Calu3 (cell line): ENCODE data around the gene SNX32. TPM values are rescaled to one million over a fixed set of nuclear protein-coding genes. Genes with fewer than 3 reads are reported as not detected.

Experiments used
- BruUV-seq: library from RNA; stranded (reverse); fragments of 400-500 nt; replicated peaks from 2 replicates; lab custom pipeline; 2021; lab: Mats Ljungman, UMichigan
- CTCF ChIA-PET: fragments of 300-600 bp; sonication (Branson Sonifier 250); formaldehyde crosslinking; loops from one replicate; lab custom pipeline; 2022; ENCODE audit warnings: antibody characterized with exemption; lab: Charles Lee
- DNase-seq: peaks from one replicate; pipeline ENCODE4 v3.0.0; 2022
- H3K27ac Mint-ChIP-seq: one replicate; pipeline ENCODE4 v1.8.0; 2022; ENCODE audit warnings: mixed read lengths; ENCODE audit not compliant: unreplicated experiment
- H3K27me3 Mint-ChIP-seq: one replicate; pipeline ENCODE4 v1.8.0; 2022; ENCODE audit warnings: mixed read lengths; ENCODE audit not compliant: unreplicated experiment
- H3K36me3 Mint-ChIP-seq: one replicate; pipeline ENCODE4 v1.8.0; 2022; ENCODE audit warnings: mild to moderate bottlenecking, moderate library complexity, mixed read lengths; ENCODE audit not compliant: insufficient read depth, unreplicated experiment
- H3K4me1 Mint-ChIP-seq: one replicate; pipeline ENCODE4 v1.8.0; 2022; ENCODE audit warnings: mild to moderate bottlenecking, low read depth, mixed read lengths; ENCODE audit not compliant: unreplicated experiment
- H3K4me3 Mint-ChIP-seq: one replicate; pipeline ENCODE4 v1.8.0; 2022; ENCODE audit warnings: mild to moderate bottlenecking, low read depth, moderate library complexity, mixed read lengths; ENCODE audit not compliant: unreplicated experiment
- H3K9me3 Mint-ChIP-seq: one replicate; pipeline ENCODE4 v1.8.0; 2022; ENCODE audit warnings: low read depth, mixed read lengths; ENCODE audit not compliant: unreplicated experiment
- CTCF ChIP-seq: fragments of 200-600 bp; IDR thresholded peaks from one replicate; pipeline ENCODE4 v1.8.0; 2022; ENCODE audit warnings: antibody characterized with exemption; ENCODE audit not compliant: unreplicated experiment
- intact Hi-C: fragments of 100-400 bp; cut with micrococcal nuclease; formaldehyde crosslinking; loops from one replicate; pipeline ENCODE4 v1.10.0; 2022; ENCODE audit not compliant: unreplicated experiment
- total RNA-seq: library from RNA; stranded (reverse); gene quantifications from 2 replicates; pipeline ENCODE4 v1.2.3, GENCODE V29; 2022

SNX32 gene
- total RNA-seq, 1 experiment from 2014 or later: not detected

- DNase-seq: no peak
- CTCF ChIA-PET: interaction anchor here (1.0 kb wide), 1 partner anchor 103 kb away, joined by 3 read pairs; the partner anchor contains the start of gene KAT5
- no peaks in the 10 kb centered on the region for H3K9me3 Mint-ChIP-seq
- H3K27me3 Mint-ChIP-seq: peaks cover 30% of the 10 kb centered on the region
- H3K4me1 Mint-ChIP-seq: no peaks in the 10 kb centered on the region
- no peak overlapping the region for H3K4me3 Mint-ChIP-seq
- no TSS peak for BruUV-seq
- intact Hi-C loops: no loop called here
- H3K27ac Mint-ChIP-seq: peak overlapping the region; percentile 19
- peaks cover 32% of the 10 kb centered on the region for H3K36me3 Mint-ChIP-seq
- TF ChIP-seq CTCF: no peak
Measured at GRCh38 chr11:65814131-65814985, 19.4 kb upstream of the SNX32 start.

GRCh38 chr11:65814986-65815565, 18.7 kb upstream of the SNX32 start:
- Mint-ChIP-seq H3K9me3 (no peaks in the 10 kb centered on the region), H3K27me3 (peaks cover 23% of the 10 kb centered on the region), H3K4me3 (no peak overlapping the region), H3K4me1 (no peaks in the 10 kb centered on the region), H3K36me3 (peaks cover 32% of the 10 kb centered on the region), H3K27ac (no peak overlapping the region)
- intact Hi-C loops: loop anchor here (5.0 kb wide), 1 partner anchor 43 kb away; no protein-coding TSS in a partner anchor
- BruUV-seq: no TSS peak
- no peak for DNase-seq
- no peak for TF ChIP-seq CTCF
- CTCF ChIA-PET: no interaction called here

DNA sequence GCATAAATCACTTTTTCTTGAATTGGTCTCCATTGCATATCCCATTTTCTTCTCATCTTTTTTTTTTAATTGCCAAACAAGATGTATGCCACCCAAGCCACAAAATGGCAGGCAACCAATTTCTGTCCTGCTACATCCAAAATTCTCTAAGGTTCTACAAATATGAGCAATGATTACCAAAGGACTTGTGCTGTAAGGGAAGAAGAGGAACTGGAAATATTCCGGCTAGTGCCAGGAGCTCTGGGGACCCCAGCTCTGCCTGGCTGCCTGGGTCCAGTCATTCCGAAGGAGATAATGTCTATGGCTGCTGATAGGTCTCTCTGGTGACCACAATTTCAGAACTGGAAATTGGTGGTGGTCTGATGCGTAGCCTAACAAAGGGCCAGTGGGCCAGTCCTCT, 17.1 kb upstream of the SNX32 start:
- Mint-ChIP-seq H3K27ac (no peak overlapping the region), H3K27me3 (peaks cover 7% of the 10 kb centered on the region), H3K4me3 (no peak overlapping the region), H3K4me1 (no peaks in the 10 kb centered on the region), H3K36me3 (peaks cover 23% of the 10 kb centered on the region), H3K9me3 (no peaks in the 10 kb centered on the region)
- BruUV-seq: no TSS peak
- intact Hi-C loops: loop anchor here (5.0 kb wide), 1 partner anchor 44 kb away; no protein-coding TSS in a partner anchor
- no peak for TF ChIP-seq CTCF
- CTCF ChIA-PET: interaction anchor here (0.6 to 3.9 kb wide), 5 partner anchors 9 to 111 kb away, joined by 3 to 39 read pairs (median 4); partner anchors contain the start of genes AP5B1 and KAT5
- DNase-seq: no peak

GRCh38 chr11:65817312-65817834, 16.4 kb upstream of the SNX32 start:
- H3K27me3 Mint-ChIP-seq: peaks cover under 1% of the 10 kb centered on the region
- H3K4me1 Mint-ChIP-seq: no peaks in the 10 kb centered on the region
- H3K36me3 Mint-ChIP-seq: peaks cover 20% of the 10 kb centered on the region
- CTCF ChIA-PET: interaction anchor here (0.6 to 3.9 kb wide), 8 partner anchors 10 to 198 kb away, joined by 3 to 39 read pairs (median 4); partner anchors contain the start of genes AP5B1 and KAT5
- H3K27ac Mint-ChIP-seq: peak overlapping the region; percentile 57
- BruUV-seq: TSS peak; percentile 60
- intact Hi-C loops: loop anchor here (5.0 kb wide), 1 partner anchor 45 kb away; no protein-coding TSS in a partner anchor
- DNase-seq: no peak
- no peak for TF ChIP-seq CTCF
- H3K4me3 Mint-ChIP-seq: peak overlapping the region; percentile 66
- no peaks in the 10 kb centered on the region for H3K9me3 Mint-ChIP-seq
